Stimulated activated CD4-positive, alpha-beta T cell treated with anti-CD3 and anti-CD28 coated beads, Interleukin-15, amount 100 ng/mL, for 1 hour (primary cell): ENCODE data around the gene ABCC6.
A peak's percentile ranks its signal among the peaks of the same experiment; 100 is the strongest.

ENCODE experiments used
- DNase-seq, 2 donors: peaks; one replicate each; pipeline ENCODE4 v3.0.0-alpha.2; 2020; ENCODE audit warnings: low read depth in 1 of 2, low spot score in 1 of 2

Gene ABCC6

DNA sequence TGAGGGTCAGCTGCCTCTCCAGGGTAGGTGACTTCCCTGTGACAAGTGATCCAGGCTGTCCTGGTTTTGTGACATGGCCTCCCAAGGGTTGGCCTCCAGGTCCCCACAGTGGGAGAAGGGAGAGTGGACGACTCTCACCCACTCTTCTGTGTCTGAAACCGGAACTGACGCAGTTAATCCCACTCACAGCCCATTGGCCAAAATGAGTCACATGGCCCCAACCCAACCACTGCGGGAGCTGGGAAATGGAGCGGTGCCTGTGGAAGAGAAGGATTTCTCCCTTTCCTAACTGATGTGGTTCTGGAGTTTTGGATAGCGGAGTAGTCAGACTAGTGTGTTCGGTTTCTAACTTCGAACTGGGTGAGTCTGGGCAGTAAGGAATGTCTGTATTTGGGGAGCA lies 79.4 kb downstream of the ABCC6 start:
- no peak for DNase-seq

DNA sequence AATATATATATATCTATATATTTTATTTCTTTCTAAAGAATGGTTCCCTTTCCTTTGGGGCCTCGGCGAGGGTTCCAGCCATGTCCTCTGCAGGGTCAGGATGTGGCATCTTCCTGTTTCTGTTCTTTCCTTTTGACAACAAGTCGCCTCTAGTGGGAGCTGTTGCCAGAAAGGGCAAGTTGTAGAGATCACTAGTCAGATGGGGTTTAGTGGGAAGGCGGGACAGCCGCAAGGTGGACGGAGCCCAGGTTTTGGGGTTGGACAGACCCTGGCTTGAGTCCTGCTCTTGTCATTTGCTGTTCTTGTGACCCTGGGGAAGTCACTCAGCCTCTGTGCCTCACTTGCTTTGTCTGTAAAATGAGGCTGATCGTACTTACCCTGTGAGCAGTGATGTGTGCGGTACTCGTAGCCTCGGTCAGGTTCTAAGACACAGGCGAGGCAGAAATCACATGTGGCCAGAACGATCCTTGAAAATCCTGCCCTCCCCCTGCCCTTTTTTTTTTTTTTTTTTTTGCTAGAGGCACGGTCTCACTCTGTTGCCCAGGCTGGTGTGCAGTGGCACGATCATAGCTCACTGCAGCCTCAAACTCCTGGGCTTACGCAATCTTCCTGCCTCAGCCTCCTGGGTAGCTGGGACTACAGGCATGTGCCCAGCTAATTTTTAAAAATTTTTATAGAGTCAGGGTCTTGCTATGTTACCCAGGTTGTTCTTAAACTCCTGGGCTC lies 80.1 kb downstream of the ABCC6 start:
- no peak for DNase-seq

DNA sequence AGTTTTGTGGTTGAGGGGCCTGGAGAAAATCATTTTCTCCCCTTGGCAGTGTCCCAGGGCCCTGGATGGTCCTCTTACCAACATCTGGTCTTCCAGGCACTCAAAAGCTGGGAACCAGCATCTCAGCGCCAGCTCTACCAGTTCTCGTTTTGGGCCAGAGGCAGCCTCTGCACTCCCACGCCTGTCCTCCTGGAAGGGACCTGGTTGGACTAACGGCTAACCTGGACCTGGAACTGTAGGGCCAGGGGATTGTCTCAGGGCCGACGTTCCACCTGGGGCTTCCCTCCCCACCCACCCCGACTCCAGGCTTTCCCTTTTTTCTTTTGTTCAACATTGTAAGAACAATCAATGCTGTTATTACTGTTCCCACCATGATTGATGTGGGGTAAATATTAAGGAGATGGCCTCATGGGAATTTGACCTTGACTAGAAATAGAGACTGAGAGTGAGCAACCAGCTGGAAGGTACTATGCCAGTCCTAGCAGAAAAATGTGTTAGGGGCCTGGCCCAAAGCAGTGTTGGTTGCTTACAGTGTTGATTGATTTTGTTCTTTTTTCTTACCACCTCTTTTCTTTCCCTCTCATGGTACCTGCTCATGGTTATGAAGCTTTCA lies 81.4 kb downstream of the ABCC6 start:
- DNase-seq = no peak

DNA sequence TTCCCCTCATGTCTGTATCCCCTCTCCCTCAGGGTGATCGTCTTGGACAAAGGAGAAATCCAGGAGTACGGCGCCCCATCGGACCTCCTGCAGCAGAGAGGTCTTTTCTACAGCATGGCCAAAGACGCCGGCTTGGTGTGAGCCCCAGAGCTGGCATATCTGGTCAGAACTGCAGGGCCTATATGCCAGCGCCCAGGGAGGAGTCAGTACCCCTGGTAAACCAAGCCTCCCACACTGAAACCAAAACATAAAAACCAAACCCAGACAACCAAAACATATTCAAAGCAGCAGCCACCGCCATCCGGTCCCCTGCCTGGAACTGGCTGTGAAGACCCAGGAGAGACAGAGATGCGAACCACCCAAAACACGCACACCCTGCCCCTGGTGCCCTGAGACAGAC lies 82.2 kb downstream of the ABCC6 start:
- DNase-seq = no peak

DNA sequence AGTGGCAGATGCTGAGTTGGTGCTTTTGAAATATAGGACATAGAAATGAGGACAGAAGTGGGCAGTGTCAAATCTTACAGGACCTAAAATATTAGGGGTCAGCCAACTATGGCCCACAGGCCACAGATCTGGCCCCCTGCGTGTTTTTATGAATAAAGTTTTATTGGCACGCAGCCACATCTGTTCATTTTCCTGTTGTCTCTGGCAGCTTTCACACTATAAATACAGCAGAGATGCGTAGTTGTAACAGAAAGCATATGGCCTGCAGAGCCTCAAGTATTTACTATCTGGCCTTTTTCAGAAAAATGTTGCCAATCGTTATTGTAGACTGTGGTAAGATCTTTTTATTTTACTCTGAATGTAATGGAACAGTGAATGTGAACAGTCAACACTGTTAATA lies 82.8 kb downstream of the ABCC6 start:
- DNase-seq = no peak

DNA sequence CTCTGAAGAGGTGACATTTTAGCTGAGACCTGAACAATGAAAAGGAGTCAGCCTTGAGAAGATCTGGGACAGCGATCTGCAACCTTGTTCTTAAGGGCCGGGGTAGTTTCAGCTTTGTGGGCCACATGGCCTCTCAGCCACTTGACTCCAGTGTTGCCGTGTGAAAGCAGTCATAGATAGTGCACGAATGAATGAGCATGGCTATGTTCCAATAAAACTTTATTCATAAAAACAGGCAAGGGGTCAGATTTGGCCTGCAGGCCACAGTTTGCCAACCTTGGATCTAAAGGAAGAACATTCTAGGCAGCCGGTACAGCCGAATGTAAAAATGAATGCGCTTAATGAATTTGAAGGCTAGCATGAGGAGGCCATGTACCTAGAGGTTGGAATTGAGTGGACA lies 83.5 kb downstream of the ABCC6 start:
- no peak for DNase-seq

DNA sequence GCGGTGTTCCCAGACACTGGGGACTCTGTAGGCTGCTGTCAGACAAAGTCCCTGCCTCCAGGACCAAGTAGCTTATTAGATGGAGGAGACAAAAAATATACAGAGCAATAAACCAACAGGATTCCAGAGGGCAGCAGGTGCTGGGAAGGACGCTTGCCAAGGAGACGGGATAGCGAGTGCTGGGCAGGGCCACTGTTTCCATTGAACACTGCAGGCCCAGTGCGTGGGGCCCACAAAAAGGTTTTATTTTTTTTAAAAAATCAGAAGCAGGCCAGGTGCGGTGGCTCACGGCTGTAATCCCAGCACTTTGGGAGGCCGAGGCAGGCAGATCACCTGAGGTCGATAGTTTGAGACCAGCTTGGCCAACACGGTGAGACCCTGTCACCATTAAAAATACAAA lies 84.2 kb downstream of the ABCC6 start:
- no peak for DNase-seq

DNA sequence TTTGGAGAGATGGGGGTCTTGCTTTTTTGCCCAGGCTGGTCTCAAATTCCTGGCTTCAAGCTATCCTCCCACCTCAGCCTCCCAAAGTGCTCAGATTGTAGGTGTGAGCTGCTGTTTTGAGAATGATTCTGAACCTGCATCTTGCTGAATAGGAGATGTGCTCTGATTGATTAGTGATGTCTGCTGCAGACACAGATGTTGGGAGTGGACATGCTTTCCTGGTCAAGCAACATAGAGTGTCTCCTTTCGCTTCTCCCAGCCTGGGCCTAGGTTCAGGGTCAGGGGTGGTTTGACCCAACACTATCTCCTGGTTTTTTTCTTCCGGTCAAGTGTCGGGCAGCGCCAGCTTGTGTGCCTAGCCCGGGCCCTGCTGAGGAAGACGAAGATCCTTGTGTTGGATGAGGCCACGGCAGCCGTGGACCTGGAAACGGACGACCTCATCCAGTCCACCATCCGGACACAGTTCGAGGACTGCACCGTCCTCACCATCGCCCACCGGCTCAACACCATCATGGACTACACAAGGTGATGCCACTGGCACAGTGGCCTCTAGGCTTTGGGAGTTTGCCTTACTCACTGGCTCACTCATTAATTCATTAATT lies 85.2 kb downstream of the ABCC6 start:
- no peak for DNase-seq

DNA sequence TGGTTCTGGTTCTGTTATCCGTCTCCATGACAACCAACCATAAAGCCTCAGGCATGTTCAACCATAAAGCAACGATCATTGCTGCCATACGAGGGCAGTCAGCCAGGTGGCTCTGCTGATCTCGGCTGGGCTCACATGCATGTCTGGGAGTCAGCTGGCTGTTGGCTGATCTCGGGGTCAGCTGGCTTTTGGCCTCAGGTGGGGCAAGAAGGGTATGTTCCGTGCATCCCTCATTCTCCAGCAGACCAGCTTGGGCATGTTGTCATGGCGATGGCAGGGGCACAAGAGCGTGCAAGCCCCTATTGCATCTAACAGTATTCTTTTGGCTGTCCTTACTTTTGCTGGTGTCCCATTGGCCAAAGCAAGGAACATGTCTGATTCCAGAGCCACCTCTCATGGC lies 86.2 kb downstream of the ABCC6 start:
- no peak for DNase-seq

DNA sequence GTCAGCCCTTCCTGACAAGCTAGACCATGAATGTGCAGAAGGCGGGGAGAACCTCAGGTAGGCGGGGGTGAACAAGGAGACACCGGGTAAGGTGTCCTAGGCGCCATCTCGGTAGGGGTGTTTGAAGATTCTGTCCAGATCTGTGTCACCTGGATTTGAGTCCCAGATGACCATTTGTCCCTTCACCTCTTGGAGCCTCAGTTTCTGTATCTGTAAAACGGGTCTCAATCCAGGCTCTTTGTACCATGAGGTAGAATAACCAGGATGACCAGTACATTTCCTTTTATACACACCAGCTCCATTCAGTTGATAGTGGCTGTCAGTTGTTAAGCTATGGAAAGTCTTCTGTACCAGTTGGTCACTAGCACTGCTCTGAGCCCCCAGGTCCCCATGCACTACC lies 86.7 kb downstream of the ABCC6 start:
- no peak for DNase-seq

DNA sequence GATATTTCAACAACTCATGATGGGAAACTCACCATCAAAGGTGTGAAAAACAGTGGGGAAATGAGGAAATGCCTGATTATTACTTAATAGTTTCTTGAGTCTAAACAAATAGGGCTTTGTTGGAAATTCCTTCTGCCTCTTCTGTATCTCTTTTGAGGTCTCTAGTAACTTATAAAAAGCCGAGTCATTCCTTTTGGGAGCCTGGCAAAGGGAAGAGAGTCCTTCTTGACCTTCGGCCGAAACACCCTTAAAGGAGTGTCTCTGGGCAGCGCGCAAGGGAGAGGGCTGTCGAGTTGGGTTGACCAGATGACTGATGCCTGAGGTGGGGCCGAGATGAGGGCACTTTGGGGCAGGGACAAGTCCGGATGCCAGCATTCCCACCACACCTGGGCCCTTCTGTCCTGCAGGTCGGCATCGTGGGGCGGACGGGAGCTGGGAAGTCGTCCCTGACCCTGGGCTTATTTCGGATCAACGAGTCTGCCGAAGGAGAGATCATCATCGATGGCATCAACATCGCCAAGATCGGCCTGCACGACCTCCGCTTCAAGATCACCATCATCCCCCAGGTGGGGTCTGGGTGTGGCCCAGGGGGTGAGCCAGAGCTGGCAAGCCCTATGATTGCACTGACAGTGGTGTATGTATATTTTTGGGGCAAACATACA lies 89.2 kb downstream of the ABCC6 start:
- DNase-seq = no peak

DNA sequence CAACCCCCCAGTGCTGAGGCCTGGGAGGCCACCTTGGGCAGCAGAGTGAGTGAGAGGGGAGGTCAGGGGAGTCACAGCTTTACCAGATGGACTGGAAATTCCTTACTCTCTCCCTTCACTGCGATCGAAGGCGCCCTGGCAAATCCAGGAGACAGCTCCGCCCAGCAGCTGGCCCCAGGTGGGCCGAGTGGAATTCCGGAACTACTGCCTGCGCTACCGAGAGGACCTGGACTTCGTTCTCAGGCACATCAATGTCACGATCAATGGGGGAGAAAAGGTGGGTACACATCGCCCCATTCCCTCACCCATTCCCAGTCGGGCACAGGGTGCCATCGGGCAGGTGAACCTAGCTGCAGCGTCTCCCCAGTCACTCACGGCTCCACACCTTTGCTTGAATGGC lies 91.6 kb downstream of the ABCC6 start:
- no peak for DNase-seq

DNA sequence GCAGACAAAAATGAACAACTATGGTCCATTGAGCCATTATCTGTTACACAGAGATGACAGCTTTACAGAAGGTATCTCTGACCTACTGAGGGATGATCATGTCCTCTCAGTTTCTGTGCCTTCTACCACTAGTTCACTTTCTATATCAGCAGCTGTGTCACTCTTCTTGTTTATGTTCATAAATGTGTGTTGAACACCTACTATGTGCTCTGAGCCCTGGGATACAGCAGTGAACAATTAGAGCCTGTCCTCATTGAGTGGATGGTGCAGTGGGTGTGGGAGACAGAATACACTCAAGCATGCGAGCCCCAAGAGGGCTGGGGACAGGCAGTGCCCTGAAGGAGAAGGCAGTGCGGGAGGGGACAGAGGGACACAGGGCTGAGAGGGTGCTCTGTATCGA lies 92.1 kb downstream of the ABCC6 start:
- DNase-seq = no peak

DNA sequence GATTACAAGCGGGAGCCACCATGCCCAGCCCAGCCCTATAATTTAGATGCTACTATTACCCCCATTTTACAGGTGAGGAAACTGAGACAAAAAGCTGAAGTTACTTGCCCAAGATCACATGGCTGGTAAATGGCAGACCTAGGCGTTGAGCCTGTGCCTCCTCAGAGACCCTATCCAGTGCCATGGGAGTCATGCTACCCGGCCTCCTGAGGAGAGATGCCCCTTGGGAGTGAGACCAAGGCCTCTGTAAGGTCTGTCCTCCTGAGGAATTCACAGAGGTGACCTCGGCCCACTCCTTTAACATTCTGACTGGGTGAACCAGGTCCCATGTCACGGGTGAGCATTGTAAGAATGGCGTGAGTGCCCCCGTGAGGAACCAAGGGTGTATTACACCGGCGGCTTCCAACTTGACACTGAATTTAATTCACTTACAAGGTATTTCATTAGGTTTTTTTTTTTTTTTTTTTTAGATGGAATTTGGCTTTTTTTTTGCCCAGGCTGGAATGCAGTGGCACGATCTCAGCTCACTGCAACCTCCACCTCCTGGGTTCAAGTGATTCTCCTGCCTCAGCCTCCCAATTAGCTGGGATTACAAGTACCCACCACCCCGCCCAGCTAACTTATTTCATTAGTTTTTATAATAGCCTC lies 95.7 kb downstream of the ABCC6 start:
- DNase-seq = peak; percentile 29 to 50

DNA sequence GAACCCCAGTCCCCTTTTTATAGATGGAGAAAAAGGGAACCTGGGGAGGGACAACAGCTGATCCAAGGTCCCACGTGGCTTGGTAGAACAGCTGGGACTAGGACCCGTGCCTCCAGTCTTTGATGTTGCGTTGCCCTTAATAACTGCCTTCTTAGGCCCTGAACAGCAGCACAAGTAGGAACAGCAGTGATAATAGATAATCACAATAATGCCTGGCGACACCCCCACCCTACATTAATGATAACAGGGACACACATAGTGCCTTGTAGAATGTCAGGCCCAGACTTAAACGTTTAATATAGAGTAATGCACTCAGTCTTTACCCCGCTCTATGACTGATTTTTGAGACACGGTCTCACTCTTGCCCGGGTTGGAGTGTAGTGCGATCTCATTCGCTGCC lies 96.4 kb downstream of the ABCC6 start:
- DNase-seq = no peak

DNA sequence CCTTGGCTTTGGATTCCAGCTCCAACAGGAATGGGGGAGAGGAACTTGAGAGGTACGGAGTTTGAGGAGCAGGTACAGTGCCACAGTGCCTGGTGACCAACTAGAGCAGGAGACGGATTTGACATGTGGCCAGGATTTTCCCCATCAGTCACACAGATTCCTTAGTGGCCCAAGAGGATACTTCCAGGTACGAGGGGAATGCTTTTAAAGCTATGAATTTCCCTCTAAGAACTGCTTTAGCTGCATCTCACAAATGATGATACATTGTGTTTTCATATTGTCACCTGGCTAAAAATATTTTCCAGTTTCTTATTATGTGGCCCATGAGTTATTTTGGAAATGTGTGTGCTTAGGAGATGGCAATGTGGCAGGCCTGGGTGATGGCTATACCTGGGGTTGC lies 98.3 kb downstream of the ABCC6 start:
- no peak for DNase-seq

DNA sequence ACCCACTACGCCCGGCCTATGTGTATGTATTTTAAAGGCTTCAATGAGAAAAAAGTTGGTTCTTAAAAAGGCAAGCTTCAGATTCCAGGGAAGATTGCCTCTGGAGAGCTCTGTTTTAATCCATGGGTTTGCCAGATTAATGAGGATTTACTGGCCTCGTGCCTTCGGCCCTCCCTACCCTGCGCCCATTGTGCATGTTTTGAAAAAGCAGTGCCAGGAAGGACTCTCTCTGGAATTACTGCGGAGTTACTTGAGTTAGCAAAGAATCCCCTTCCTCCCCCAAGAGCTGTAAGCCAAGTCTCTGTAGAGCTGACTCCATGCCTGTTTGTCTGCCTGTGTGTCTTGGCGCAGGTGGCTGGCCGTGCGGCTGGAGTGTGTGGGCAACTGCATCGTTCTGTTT lies 98.9 kb downstream of the ABCC6 start:
- DNase-seq = no peak

DNA sequence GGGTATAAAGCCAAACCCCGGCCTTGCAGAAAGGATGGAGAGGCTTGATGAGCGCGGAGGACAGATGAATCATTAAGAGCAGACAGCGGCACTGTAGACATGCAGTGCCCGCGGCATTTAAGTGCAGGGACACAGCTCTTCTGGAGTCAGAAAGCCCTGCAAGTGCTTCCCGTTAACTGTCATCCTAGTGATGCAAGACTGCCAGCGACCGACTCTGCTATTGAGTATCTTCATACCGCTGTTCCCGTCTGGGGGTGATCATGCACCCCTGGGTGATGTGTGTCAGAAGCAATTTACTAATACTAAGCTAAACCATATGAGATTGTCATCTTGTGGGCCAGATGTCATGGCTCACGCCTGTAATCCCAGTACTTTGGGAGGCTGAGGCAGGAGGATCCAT lies 101.0 kb downstream of the ABCC6 start:
- no peak for DNase-seq

DNA sequence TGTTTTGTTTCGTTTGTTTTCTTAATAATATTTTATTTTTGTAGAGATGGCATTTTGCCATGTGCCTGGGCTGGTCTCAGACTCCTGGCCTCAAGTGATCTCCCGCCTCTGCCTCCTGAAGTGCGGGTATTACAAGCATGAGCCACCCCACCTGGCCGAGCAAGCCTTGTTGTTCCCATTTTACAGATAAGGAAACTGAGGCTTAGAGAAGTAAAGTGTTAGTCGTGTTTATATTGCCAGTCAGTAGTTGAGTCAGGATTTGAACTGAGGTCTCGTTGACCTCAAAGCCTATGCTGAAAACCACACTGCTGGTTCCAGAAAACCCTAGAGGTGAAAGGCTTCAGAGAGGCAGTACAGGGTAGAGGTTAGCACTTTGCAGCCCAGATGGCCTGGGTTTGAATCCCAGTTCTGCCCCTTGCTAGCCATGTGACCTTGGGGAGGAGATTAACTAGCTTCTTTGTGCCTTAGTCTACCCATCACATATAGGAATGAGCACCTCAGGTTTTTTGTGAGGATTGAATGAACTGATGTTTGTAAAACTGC lies 102.0 kb downstream of the ABCC6 start:
- DNase-seq = no peak

DNA sequence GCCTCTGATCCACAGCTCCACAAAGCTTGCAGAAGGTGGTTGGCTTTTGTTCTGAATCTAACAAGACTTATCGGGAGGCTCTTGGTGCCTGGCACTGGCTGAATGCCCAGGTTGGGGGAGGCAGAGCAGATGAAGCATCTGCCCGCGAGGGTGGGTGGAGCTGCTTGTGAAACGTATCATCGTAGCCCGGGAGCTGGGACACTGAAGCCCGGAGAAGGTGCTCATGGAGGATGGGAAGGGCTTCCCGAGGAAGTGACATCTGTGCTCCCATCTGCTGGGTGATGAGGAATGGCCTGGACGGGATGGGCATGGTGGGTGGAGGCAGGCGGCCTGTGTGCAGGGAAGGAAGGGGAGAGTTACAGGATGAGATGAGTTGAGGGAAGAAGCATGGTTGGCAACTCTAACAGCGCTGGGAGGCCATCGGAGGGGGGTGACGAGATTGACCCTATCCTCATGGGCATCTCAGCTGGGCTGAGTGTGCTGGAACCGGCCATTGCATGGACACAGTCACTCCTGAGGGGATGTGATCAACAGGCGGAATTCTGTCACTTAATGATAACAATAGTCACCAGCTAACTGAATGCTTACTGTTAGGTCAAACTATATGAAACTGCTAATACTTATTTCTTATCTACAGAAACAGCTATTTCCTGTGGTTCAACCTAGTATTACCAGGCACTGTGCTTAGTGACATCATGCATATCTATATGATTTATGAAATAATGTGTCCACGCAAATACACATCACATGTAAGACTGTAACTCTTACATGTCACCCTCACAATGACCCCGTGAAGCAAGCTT lies 102.7 kb downstream of the ABCC6 start:
- no peak for DNase-seq

DNA sequence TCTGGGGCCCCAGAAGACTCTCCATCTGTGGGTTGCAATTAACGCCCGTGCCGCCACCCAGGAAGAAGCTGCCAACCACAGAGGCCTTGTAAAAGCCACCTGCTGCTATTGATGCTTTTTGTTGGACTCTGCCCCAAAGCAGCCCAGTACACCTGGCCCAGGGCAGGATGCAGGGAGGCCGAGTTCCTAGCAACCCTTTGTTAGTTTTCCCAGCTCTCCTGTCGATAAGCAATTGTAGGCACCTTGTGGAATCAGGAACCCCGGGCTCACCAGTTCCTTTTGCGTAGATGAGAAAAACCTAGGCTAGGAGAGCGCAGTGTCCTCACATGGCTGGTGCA lies 103.3 kb downstream of the ABCC6 start:
- DNase-seq = no peak
